SH-SY5Y (cell line): ENCODE results near the gene SEPTIN1.

Experiments used
- GATA2 ChIP-seq: IDR thresholded peaks from 2 replicates; pipeline ENCODE4 v1.6.1; 2011; ENCODE audit warnings: mild to moderate bottlenecking, low read depth, low read length
- GATA3 ChIP-seq: IDR thresholded peaks from 2 replicates; pipeline ENCODE4 v1.6.1; 2011; ENCODE audit warnings: low read depth, mild to moderate bottlenecking, low read length, moderate library complexity

GRCh38 chr16:30372725-30373124 is 9.6 kb downstream of the SEPTIN1 start:
- TF ChIP-seq GATA3 = no peak
- no peak for TF ChIP-seq GATA2
